Activated CD8-positive, alpha-beta memory T cell treated with anti-CD3 and anti-CD28 coated beads for 48 hours (primary cell): Measurements from ENCODE around the gene AQP4.

Experiments used
- DNase-seq, 3 experiments: peaks; one replicate each; pipeline ENCODE4 v3.0.0-alpha.2; 2020; ENCODE audit warnings: low read depth in 2 of 3, low spot score in 2 of 3

Gene AQP4

GRCh38 chr18:26840965-26841364 lies 24.5 kb downstream of the AQP4 start:
- DNase-seq, result no peak

GRCh38 chr18:26839609-26840008 lies 25.9 kb downstream of the AQP4 start:
- DNase-seq, result no peak

DNA sequence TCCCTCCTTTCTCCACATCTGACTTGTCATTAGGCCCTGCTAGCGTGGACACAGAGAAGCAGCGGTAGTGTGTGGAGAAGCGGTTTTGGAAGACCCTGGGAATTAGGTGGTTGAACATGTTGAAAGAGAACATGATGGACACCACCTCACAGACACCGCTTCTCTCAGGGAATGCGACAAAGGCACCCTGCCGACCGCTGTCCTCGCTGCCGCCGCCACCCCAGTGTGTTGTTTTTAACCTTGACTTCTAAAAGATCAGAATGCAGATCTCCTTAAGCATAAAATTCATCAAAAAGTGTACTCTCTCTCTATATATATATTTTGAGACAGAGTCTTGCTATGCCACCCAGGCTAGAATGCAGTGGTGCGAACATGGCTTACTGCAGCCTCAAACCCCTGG lies 33.2 kb downstream of the AQP4 start:
- DNase-seq, result no peak

DNA sequence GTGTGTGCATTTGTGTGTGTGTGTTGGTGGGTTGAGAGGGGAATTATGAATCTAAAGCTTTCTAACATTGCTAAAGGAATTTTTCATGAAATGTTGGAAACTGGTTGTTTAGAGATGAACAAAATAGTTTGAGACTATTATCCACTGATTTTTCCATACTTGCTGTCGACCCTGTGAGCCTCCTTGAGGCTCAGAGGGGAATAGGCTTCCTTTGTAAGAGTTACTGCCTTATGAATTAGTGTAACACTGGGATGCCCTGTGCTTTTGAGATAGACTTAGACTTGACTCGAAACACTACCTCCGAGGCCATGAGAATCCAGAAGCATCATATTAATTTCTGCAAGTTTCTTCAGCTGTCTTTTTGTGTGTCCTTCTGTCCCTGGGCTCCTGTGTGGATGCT lies 37.9 kb downstream of the AQP4 start:
- DNase-seq, result no peak

- no peak for DNase-seq
Observed at GRCh38 chr18:26826656-26827235, 38.8 kb downstream of the AQP4 start.

DNA sequence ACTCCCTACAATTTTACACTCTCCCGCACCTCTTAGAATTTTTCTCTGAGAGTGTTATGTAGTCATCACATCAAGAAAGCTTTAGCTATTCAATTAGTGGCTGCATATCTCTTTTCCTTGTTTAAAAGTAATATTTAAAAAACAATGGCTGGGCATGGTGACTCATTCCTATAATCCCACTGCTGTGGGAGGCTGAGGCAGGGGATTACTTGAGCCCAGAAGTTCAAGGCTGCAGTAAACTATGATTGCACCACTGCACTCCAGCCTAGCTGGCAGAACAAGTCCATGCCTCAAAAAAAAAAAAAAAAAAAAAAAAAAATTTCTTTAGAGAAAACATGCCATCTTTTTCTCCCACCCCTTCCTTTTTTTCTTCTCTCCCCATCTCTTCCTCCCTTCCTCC lies 44.3 kb downstream of the AQP4 start:
- no peak for DNase-seq

DNA sequence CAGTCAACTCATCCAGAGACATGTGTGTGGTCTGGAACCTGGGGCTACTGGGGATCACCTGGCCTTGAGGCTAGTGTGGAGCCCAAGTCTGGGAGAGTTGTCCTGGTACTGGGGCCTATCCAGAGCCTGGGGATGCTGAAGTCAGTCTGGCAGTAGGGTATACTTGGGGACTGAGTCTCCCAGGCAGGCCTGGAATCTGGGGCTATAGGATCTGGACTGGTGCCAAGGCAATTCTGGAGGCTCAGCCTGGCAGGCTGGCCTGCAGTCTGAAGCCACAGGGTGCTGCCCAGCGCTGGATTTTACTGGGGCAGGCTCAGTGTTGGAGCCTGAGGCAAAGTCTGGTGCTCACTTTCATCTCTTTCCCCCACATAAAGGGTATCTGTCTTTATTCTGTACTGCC lies 46.5 kb downstream of the AQP4 start:
- no peak for DNase-seq

DNA sequence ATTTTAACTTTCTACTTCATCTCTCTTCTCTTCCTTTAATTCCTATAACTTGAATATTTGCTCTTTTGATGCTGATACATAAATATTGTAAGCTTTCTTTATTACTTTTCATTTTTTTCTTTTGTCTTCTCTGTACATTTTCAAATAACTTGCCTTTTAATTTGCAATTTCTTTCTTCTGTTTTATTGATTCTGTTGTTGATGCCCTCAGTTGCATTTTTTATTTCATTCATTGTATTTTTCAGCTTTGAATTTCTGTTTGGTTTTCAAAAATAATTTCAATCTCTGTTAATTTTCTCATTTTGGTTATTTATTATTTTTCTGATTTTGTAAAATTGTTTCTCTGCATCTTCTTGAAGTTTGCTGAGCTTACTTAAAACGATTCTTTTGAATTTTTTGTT lies 47.0 kb downstream of the AQP4 start:
- no peak for DNase-seq

DNA sequence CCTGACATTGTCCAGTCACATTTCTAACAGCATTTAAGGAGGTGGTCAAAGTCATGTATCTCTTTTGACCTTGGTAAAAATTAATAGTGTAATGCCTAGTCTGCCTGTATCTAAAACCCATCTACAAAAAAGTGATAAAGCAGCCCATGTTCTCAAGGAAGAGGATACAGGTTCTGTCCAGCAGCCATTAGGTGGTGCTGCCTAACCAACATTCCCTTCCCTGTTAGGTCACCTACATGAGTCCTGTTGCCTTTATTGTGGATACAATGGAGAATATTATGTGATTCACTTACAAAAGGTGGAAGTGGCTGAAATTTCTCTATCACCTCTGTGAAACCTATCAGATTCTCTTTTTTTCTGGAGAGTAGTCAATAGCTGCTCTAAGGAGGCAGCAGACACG lies 52.5 kb downstream of the AQP4 start:
- DNase-seq, result no peak

GRCh38 chr18:26812462-26812861 lies 53.0 kb downstream of the AQP4 start:
- no peak for DNase-seq

- no peak for DNase-seq
Observed at GRCh38 chr18:26809346-26809745, 56.2 kb downstream of the AQP4 start.

DNA sequence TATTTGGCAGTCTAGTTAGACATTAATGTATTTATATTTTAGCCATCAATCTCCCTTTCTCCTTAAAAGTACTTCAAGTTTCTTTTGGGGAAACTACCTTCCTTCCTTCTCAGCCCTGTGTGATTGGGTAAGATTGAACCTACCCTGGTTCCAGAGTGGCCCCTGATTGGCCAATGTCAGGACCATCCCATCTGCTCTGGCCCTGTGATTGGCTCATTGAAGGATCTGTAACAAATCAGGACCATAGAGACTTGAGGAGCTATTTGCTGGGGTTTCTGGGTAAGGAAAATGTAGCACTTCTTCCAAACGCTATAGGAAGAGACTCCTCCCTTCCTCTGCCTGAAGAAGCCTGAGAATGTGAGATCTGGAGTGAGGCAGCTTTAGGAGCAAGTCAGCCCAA lies 59.3 kb downstream of the AQP4 start:
- no peak for DNase-seq

- no peak for DNase-seq
Observed at GRCh38 chr18:26804519-26804918, 61.0 kb downstream of the AQP4 start.

DNA sequence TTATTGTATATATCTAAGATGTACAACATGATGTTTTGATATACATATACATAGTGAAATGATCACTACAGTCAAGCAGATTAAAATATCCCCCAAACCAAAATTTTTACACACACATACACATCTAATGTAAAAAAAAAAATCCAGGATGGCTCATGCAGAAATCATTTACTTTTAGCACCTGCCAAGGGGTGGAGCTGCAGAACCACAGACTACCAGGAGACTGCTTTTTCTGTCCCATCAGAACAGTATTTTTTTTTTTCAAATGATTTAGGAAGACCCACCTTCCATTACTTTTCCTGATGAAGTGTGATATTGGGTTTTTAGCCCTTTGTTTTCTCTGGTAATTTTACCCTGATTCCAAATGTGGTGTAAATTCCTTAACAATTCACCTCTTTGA lies 61.9 kb downstream of the AQP4 start:
- DNase-seq, result no peak

DNA sequence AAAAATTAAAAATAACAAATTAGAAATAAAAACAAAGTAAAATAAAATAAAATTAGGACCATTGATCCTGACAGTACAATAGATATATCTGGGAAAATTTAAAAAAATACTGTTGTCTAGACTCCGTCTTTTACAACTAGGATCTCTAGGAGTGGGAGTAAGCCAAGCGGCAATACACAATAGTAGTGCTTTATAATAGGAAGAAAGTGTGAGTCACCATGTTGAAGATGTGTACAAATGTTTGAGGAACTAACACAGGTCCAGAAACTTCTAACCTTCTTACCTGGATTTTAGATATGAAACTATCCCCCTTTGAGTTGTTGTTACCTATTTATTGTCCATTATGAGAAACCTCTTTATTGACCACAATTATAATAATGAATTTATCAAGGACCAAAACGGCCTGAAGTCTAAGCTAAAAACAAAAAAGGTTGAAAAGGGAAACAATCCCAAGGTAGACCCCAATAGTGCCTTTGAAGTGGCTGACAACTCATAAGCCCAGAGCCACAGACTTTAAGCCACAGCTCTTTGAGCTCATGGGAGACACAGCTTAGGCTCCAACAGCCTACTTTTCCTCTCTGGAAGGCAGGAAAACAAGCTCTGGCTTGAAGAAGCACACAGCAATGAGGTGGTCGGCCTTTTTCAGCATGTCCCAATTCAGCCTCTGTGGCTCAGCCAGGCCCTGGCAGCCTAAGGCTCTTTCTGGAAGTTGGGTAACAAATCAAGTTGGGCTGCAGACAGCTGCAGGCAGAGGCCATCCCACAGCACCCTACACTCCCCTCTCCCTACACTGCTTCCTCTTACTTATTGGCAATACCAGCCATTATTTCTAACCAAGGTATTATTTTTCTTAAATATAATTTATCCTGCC lies 62.9 kb downstream of the AQP4 start:
- DNase-seq, result no peak
